Activated B cell treated with CpG ODN at 0.5 μM for 24 hours (primary cell): ENCODE measurements around the gene WWOX. TPM values are rescaled to one million over a fixed set of nuclear protein-coding genes. Genes with fewer than 3 reads are reported as not detected.

ENCODE experiments used
- ATAC-seq: fragments of 200-7000 bp; cut with Tn5 transposase; one replicate; pipeline ENCODE4 v1.10.0; 2021; ENCODE audit warnings: low read depth, mild to moderate bottlenecking, moderate library complexity
- CTCF ChIA-PET: fragments of 350-600 bp; sonication (Branson Sonifier 250); formaldehyde crosslinking; loops from one replicate; lab custom pipeline; 2021; ENCODE audit warnings: antibody characterized with exemption; lab: Charles Lee
- POLR2A ChIA-PET: fragments of 350-600 bp; sonication (Branson Sonifier 250); formaldehyde crosslinking; loops from one replicate; lab custom pipeline; 2021; ENCODE audit warnings: antibody characterized with exemption; lab: Charles Lee
- DNase-seq: peaks from one replicate; pipeline ENCODE4 v3.0.0; 2022
- H3K27ac Mint-ChIP-seq: one replicate; pipeline ENCODE4 v1.8.0; 2020; ENCODE audit warnings: mixed read lengths
- H3K27me3 Mint-ChIP-seq: one replicate; pipeline ENCODE4 v1.8.0; 2021; ENCODE audit warnings: mixed read lengths
- H3K36me3 Mint-ChIP-seq: one replicate; pipeline ENCODE4 v1.8.0; 2021; ENCODE audit warnings: low read depth, mixed read lengths
- H3K4me1 Mint-ChIP-seq: one replicate; pipeline ENCODE4 v1.8.0; 2021; ENCODE audit warnings: mixed read lengths
- H3K4me3 Mint-ChIP-seq: one replicate; pipeline ENCODE4 v1.8.0; 2020; ENCODE audit warnings: mild to moderate bottlenecking, mixed read lengths
- H3K9me3 Mint-ChIP-seq: one replicate; pipeline ENCODE4 v1.8.0; 2020; ENCODE audit warnings: mixed read lengths
- intact Hi-C: fragments of 100-400 bp; cut with micrococcal nuclease; formaldehyde crosslinking; loops from one replicate; pipeline ENCODE4 v1.15.1; 2024
- total RNA-seq: library from RNA; stranded (reverse); gene quantifications from 2 replicates; pipeline ENCODE4 v1.2.3, GENCODE V29; 2022
- TF ChIP-seq, protein P1 (sequence below): fragments of 200-600 bp; IDR thresholded peaks from one replicate; pipeline ENCODE4 v1.8.0; 2022; ENCODE audit warnings: antibody characterized with exemption, mild to moderate bottlenecking

Gene WWOX
- total RNA-seq, 1 donor from 2014 or later = 22.6 TPM

DNA sequence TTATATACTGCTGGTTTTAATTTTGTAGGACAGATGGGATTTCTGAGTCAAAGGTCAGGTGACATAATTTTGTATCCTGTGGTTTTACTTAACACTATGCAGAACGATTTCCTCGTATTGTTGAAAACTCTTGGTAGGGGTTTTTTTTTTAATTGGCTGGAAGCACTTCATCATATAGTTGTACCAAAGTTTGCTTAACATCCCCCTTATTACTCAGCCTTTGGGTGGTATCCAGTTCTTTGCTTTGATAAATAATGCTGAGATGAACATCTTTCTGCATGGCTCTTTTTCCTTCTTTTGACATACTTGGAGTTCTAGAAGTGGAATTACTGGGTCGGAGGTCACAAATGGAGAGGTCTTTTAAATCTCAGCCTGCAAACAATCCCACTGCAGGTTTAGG, 1082.0 kb downstream of the WWOX start:
- H3K27me3 Mint-ChIP-seq = peaks cover 14% of the 10 kb centered on the region
- H3K36me3 Mint-ChIP-seq = no peaks in the 10 kb centered on the region
- H3K4me3 Mint-ChIP-seq = no peak overlapping the region
- H3K27ac Mint-ChIP-seq = no peak overlapping the region
- ATAC-seq (no peak), DNase-seq (no peak)
- intact Hi-C loops = no loop called here
- H3K4me1 Mint-ChIP-seq = peaks cover 12% of the 10 kb centered on the region
- peaks cover 2% of the 10 kb centered on the region for H3K9me3 Mint-ChIP-seq
- ChIA-PET CTCF (no interaction called here), POLR2A (no interaction called here)
- TF ChIP-seq, protein P1, sequence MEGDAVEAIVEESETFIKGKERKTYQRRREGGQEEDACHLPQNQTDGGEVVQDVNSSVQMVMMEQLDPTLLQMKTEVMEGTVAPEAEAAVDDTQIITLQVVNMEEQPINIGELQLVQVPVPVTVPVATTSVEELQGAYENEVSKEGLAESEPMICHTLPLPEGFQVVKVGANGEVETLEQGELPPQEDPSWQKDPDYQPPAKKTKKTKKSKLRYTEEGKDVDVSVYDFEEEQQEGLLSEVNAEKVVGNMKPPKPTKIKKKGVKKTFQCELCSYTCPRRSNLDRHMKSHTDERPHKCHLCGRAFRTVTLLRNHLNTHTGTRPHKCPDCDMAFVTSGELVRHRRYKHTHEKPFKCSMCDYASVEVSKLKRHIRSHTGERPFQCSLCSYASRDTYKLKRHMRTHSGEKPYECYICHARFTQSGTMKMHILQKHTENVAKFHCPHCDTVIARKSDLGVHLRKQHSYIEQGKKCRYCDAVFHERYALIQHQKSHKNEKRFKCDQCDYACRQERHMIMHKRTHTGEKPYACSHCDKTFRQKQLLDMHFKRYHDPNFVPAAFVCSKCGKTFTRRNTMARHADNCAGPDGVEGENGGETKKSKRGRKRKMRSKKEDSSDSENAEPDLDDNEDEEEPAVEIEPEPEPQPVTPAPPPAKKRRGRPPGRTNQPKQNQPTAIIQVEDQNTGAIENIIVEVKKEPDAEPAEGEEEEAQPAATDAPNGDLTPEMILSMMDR = no peak

DNA sequence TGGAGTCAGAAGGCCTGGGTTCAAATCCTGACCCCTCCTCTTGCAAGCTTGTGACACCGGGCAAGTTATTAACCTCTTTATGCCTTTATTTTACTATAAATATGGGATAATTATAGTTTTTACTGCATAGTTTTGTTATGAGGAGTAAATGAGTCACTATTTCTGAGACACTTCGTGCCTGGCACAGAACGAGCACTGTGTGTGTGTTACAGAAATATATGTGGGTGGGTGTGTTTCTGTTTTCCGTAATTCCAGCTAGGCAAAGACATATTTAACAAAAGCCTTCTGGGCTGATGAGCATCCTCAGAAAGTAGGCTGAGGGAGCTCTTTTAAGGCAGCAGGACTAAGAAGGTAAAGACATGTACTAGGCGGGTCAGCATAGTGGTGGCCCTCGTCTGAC, 1083.2 kb downstream of the WWOX start:
- TF ChIP-seq, protein P1 = no peak
- intact Hi-C loops = no loop called here
- H3K4me3 Mint-ChIP-seq = no peak overlapping the region
- H3K27me3 Mint-ChIP-seq = peaks cover 14% of the 10 kb centered on the region
- no peak overlapping the region for H3K27ac Mint-ChIP-seq
- CTCF ChIA-PET = no interaction called here
- no peaks in the 10 kb centered on the region for H3K36me3 Mint-ChIP-seq
- H3K9me3 Mint-ChIP-seq = peaks cover 2% of the 10 kb centered on the region
- POLR2A ChIA-PET = no interaction called here
- no peak for DNase-seq
- H3K4me1 Mint-ChIP-seq = no peaks in the 10 kb centered on the region
- no peak for ATAC-seq

DNA sequence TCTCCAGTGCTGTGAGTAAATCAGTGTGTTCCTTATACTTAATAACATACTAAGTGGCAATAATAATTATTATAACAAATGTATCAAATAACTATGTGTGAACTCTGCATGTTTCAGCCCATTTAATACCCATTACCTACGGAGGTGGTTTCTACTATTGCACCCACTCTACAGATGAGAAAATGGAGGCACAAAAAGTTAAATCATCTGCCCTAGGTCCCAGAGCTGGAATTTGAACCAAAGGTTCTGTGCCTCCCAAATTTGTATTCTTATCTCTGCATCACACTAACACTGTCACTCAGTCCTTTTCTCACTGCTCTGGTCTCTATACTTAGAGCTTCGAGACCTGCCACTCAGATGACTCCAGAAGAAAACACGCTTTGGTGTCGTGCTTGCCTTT, 1084.1 kb downstream of the WWOX start:
- Mint-ChIP-seq H3K9me3 (peaks cover 2% of the 10 kb centered on the region), H3K4me3 (no peak overlapping the region), H3K27ac (no peak overlapping the region), H3K27me3 (peaks cover 14% of the 10 kb centered on the region), H3K36me3 (no peaks in the 10 kb centered on the region), H3K4me1 (peaks cover 3% of the 10 kb centered on the region)
- POLR2A ChIA-PET = no interaction called here
- ATAC-seq (no peak), DNase-seq (no peak)
- TF ChIP-seq, protein P1 = no peak
- CTCF ChIA-PET = no interaction called here
- intact Hi-C loops = no loop called here

DNA sequence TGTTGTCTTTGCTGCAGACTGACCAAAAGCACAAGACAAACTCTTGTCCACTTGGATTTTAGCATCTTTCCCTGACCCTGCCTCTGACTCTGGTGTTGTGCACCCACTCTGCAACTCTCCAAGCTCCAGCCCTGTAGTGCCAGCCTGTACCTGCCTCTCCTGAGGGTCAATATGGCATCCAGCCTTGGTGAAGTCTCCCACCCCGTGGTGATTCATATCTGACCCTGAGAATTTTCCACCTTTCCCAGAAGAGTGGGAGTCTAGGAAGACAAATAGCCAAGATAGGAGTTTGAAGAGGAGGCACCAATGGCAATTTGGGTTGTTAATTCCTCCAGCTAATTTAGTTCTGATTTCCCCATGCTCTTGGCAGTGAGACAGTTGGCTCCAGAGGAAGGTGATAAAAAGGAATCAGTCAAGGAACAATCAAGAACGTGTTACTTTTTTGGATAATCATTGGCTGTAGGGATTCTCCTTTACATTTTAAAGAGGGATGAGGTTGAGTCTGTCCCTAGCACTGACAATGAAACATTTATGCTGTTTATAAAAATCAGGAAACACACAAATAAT, 1085.1 kb downstream of the WWOX start:
- TF ChIP-seq, protein P1 = no peak
- CTCF ChIA-PET = no interaction called here
- peaks cover 3% of the 10 kb centered on the region for H3K4me1 Mint-ChIP-seq
- no peaks in the 10 kb centered on the region for H3K9me3 Mint-ChIP-seq
- H3K27me3 Mint-ChIP-seq = peaks cover 9% of the 10 kb centered on the region
- no peak overlapping the region for H3K27ac Mint-ChIP-seq
- H3K36me3 Mint-ChIP-seq = no peaks in the 10 kb centered on the region
- no peak overlapping the region for H3K4me3 Mint-ChIP-seq
- DNase-seq (no peak), ATAC-seq (no peak)
- POLR2A ChIA-PET = no interaction called here
- intact Hi-C loops = no loop called here

DNA sequence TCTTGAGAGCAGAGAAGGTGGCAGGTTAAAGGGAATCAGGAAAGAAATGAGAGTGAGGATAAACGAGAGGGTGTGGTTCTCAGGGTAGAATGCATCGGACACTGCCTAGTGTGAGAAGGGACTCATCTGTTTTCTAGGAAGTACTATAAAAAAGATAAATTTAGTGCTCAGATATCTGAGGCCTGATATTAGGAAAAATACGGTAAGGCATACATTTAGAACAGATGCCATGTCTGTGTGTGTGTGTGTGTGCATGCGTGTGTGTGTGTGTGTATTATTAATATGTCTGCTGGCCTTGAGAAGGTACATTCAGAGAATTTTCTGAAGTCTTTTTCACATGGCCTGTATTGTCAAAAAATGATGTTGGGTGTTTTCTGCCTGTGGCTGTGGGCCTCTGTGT, 1086.3 kb downstream of the WWOX start:
- POLR2A ChIA-PET = no interaction called here
- H3K36me3 Mint-ChIP-seq = no peaks in the 10 kb centered on the region

More for the DNA sequence above, 1086.3 kb downstream of the WWOX start:
- CTCF ChIA-PET = no interaction called here
- ATAC-seq (no peak), DNase-seq (no peak)
- intact Hi-C loops = no loop called here
- H3K4me1 Mint-ChIP-seq = peaks cover 3% of the 10 kb centered on the region
- H3K4me3 Mint-ChIP-seq = no peak overlapping the region
- H3K9me3 Mint-ChIP-seq = no peaks in the 10 kb centered on the region
- TF ChIP-seq, protein P1 = no peak
- H3K27ac Mint-ChIP-seq = no peak overlapping the region
- no peaks in the 10 kb centered on the region for H3K27me3 Mint-ChIP-seq
